K562 (cell line): Measurements from ENCODE around the gene RHEX. TPM values are rescaled to one million over a fixed set of nuclear protein-coding genes. Genes with fewer than 3 reads are reported as not detected.

Source experiments
- ATAC-seq: fragments of 200-7000 bp; cut with Tn5 transposase; 3 replicates; pipeline ENCODE4 v1.9.1; 2020; ENCODE audit warnings: moderate library complexity
- BruUV-seq: library from RNA; stranded (reverse); fragments of 400-500 nt; replicated peaks from 2 replicates; lab custom pipeline; 2021; lab: Mats Ljungman, UMichigan
- CTCF ChIA-PET: fragments of 300-600 bp; formaldehyde crosslinking; extraction: SDS; loops from one replicate; lab custom pipeline; 2021; ENCODE audit warnings: low intra/inter-chr PET ratio; lab: Yijun Ruan, JAX
- POLR2A ChIA-PET: fragments of 300-600, 350-650 bp; sonication (Branson Sonifier 250); formaldehyde crosslinking; extraction: SDS; loops from one replicate; lab custom pipeline; 2021; ENCODE audit warnings: antibody characterized with exemption, inconsistent platforms; lab: Yijun Ruan, JAX
- DNase-seq, 4 experiments: peaks; one replicate each; pipeline versions ENCODE4 v3.0.0 to v3.0.0-alpha.2; 2011 to 2018; ENCODE audit warnings: low spot score in 3 of 4, mixed read lengths in 3 of 4; ENCODE audit errors: extremely low read depth in 1 of 4
- FAIRE-seq: peaks from 2 replicates; lab custom pipeline; 2011; peaks lifted over from hg19 to GRCh38; lab: Jason Lieb, UNC
- H2AFZ ChIP-seq: 2 replicates; pipeline ENCODE4 v1.6.0; 2011; ENCODE audit warnings: low read depth, low read length, control low read depth, inconsistent platforms
- H3K27ac ChIP-seq: fragments of 200-600 bp; 3 replicates; pipeline ENCODE4 v1.8.0; 2011; ENCODE audit warnings: low read depth, mild to moderate bottlenecking, control low read depth, inconsistent platforms, low read length, moderate library complexity, mixed read lengths; ENCODE audit errors: extremely low read depth
- H3K27me3 ChIP-seq, 2 experiments: fragments of 300-600 bp in 1 of 2; 2 replicates in 1 of 2; 3 replicates in 1 of 2; pipeline versions ENCODE4 v1.6.0 to v1.8.0; 2011; ENCODE audit warnings: inconsistent platforms in 2 of 2, low read length in 2 of 2, mild to moderate bottlenecking in 1 of 2, mixed read lengths in 1 of 2, moderate library complexity in 1 of 2; ENCODE audit not compliant: control insufficient read depth in 2 of 2, insufficient read depth in 2 of 2
- H3K36me3 ChIP-seq: fragments of 300-600 bp; 3 replicates; pipeline ENCODE4 v1.8.0; 2011; ENCODE audit warnings: mild to moderate bottlenecking, low read length, inconsistent platforms; ENCODE audit not compliant: control insufficient read depth, insufficient read depth
- H3K4me1 ChIP-seq, 2 experiments: fragments of 200-600 bp in 1 of 2; replicated peaks in 1 of 2; 2 replicates in 1 of 2; 3 replicates in 1 of 2; pipeline versions ENCODE4 v1.5.1 to v1.8.0; 2011; ENCODE audit warnings: inconsistent platforms in 2 of 2, low read length in 2 of 2, mild to moderate bottlenecking in 1 of 2, mixed read lengths in 1 of 2, moderate library complexity in 1 of 2; ENCODE audit not compliant: control insufficient read depth in 2 of 2, insufficient read depth in 2 of 2
- H3K4me2 ChIP-seq: 2 replicates; pipeline ENCODE4 v1.6.1; 2011; ENCODE audit warnings: low read length, control low read depth, inconsistent platforms, mixed read lengths; ENCODE audit not compliant: insufficient read depth
- H3K4me3 ChIP-seq: fragments of 200-600 bp; sonication (generic), shearing (Covaris generic); 2 replicates; pipeline ENCODE4 v1.5.1; 2016; ENCODE audit warnings: control low read depth, inconsistent platforms
- H3K79me2 ChIP-seq: fragments of 200-600 bp; 3 replicates; pipeline ENCODE4 v1.8.0; 2011; ENCODE audit warnings: low read length, inconsistent platforms; ENCODE audit not compliant: control insufficient read depth, insufficient read depth
- H3K9ac ChIP-seq, 2 experiments: 2 replicates each; pipeline versions ENCODE4 v1.6.0 to v1.6.1; 2011; ENCODE audit warnings: low read depth in 2 of 2, low read length in 2 of 2, control low read depth in 1 of 2, inconsistent platforms in 1 of 2, mild to moderate bottlenecking in 1 of 2, mixed read lengths in 1 of 2; ENCODE audit not compliant: insufficient read depth in 1 of 2
- H3K9me1 ChIP-seq: one replicate; pipeline ENCODE4 v1.6.0; 2011; ENCODE audit warnings: inconsistent platforms, mild to moderate bottlenecking, low read length, moderate library complexity; ENCODE audit not compliant: control insufficient read depth, insufficient read depth
- H3K9me3 ChIP-seq: replicated peaks from 2 replicates; pipeline ENCODE4 v1.5.1; 2011; ENCODE audit warnings: low read depth, low read length, inconsistent platforms; ENCODE audit not compliant: control insufficient read depth, insufficient read depth
- H4K20me1 ChIP-seq: replicated peaks from 2 replicates; pipeline ENCODE4 v1.6.1; 2011; ENCODE audit warnings: low read length, inconsistent platforms, mixed read lengths; ENCODE audit not compliant: control insufficient read depth, insufficient read depth
- DACH1 ChIP-seq: fragments of 450-650 bp; IDR thresholded peaks from 2 replicates; pipeline ENCODE4 v1.6.1; 2018; ENCODE audit not compliant: partially characterized antibody
- HDAC8 ChIP-seq: fragments of 450-650 bp; IDR thresholded peaks from 2 replicates; pipeline ENCODE4 v1.6.1; 2016; ENCODE audit warnings: mild to moderate bottlenecking, missing genetic modification characterization, moderate library complexity, missing compliant biosample characterization
- PHF21A ChIP-seq: fragments of 450-650 bp; IDR thresholded peaks from 2 replicates; pipeline ENCODE4 v1.6.1; 2017; ENCODE audit warnings: low read depth, borderline replicate concordance
- PURB ChIP-seq: sonication (generic); formaldehyde crosslinking; IDR thresholded peaks from 2 replicates; pipeline ENCODE4 v1.9.0; 2021; ENCODE audit warnings: low read depth, mild to moderate bottlenecking, missing genetic modification reagents
- ZFPM2 ChIP-seq: fragments of 250-450 bp; sonication (Bioruptor Pico); IDR thresholded peaks from 2 replicates; pipeline ENCODE4 v1.5.1; 2022; ENCODE audit warnings: mild to moderate bottlenecking
- WGBS: fragments of 100-300 bp; shearing (Covaris generic); methylation state at CpG from one replicate; pipeline ENCODE4 v1.1.6; 2016; ENCODE audit warnings: low coverage, mixed read lengths; ENCODE audit not compliant: insufficient coverage; ENCODE audit errors: missing lambda C conversion rate; 5-methylcytosine and 5-hydroxymethylcytosine counted together
- in situ Hi-C: fragments of 300-500 bp; cut with MboI; formaldehyde crosslinking; loops from 4 replicates; pipeline ENCODE4 v1.15.0; 2018; ENCODE audit warnings: inconsistent platforms, mixed read lengths
- intact Hi-C: fragments of 100-400 bp; cut with micrococcal nuclease; formaldehyde crosslinking; loops from 2 replicates; pipeline ENCODE4 v1.14.2; 2022
- polyA plus RNA-seq, 8 experiments: library from polyadenylated mRNA; depleted of rRNA in 4 of 8; stranded (reverse) in 5 of 8; unstranded in 3 of 8; fragments of >200 nt; fragmentation: Nextera tagmentation in 2 of 8; fragmentation: Illumina TruSeq in 1 of 8; extraction: Ambion mirVana in 2 of 8; extraction: Trizol in 1 of 8; gene quantifications; 2 replicates each; pipeline versions ENCODE4 v1.2.1 to v1.2.3, GENCODE V29; 2011 to 2014; ENCODE audit warnings: inconsistent platforms in 1 of 8, missing spikeins in 1 of 8
- total RNA-seq, 7 experiments: library from RNA; depleted of rRNA in 6 of 7; stranded (reverse); fragments of >200 nt in 6 of 7; fragmentation: Illumina TruSeq in 2 of 7; extraction: Trizol in 2 of 7; gene quantifications; 2 replicates each; pipeline versions ENCODE4 v1.2.1 to v1.2.3, GENCODE V29; 2011 to 2021; ENCODE audit warnings: low replicate concordance in 1 of 7
- TF ChIP-seq, protein P1 (sequence below): fragments of 250-450 bp; sonication (Bioruptor Pico); IDR thresholded peaks from 2 replicates; pipeline ENCODE4 v1.4.0; 2020

RHEX gene
- total and polyA plus RNA-seq, 9 of the 15 experiments (the other 6 are each of a cell fraction or from before 2014, with no cell fraction given) = not detected

GRCh38 chr1:206025283-206025820 lies 27.6 kb upstream of the RHEX start:
- H3K9me1 ChIP-seq = no peaks in the 10 kb centered on the region

DNA sequence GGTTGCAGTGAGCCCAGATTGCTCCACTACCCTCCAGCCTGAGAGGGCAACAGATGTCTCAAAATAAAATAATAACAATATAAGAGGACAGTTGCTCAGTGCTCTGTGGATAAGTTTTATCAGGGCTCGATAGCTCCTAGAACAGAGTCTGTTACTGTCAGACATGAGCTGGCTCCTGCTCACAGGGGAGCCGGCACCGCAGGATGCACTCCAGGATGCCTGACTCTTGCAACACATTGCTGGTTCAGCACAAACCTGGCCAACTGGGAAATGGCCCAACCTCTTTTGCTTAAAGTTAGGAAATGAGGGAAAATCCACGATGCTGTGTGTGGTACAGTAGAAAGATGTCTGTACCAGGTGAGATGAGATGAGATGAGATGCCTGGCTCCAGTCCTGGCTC lies 23.5 kb upstream of the RHEX start:
- Histone ChIP-seq H3K4me1 (no peaks in the 10 kb centered on the region), H2AFZ (no peak overlapping the region), H3K4me2 (no peak overlapping the region), H3K9ac (no peak overlapping the region), H4K20me1 (no peaks in the 10 kb centered on the region), H3K79me2 (no peaks in the 10 kb centered on the region), H3K9me3 (no peaks in the 10 kb centered on the region), H3K27ac (no peak overlapping the region), H3K4me3 (no peak overlapping the region), H3K9me1 (no peaks in the 10 kb centered on the region), H3K27me3 (peaks cover 14 to 39% of the 10 kb centered on the region in 2 experiments), H3K36me3 (no peaks in the 10 kb centered on the region)
- DNase-seq (no peak), FAIRE-seq (no peak), ATAC-seq (no peak)
- POLR2A ChIA-PET = interaction anchor here (2.0 kb wide), 1 partner anchor 8 kb away, joined by 6 read pairs; no protein-coding TSS in a partner anchor
- intact Hi-C loops = no loop called here
- BruUV-seq = no TSS peak
- whole genome bisulfite sequencing = 0% methylated on average over 4 of the region's 4 CpGs
- CTCF ChIA-PET = no interaction called here
- in situ Hi-C loops = no loop called here
- TF ChIP-seq, protein P1, sequence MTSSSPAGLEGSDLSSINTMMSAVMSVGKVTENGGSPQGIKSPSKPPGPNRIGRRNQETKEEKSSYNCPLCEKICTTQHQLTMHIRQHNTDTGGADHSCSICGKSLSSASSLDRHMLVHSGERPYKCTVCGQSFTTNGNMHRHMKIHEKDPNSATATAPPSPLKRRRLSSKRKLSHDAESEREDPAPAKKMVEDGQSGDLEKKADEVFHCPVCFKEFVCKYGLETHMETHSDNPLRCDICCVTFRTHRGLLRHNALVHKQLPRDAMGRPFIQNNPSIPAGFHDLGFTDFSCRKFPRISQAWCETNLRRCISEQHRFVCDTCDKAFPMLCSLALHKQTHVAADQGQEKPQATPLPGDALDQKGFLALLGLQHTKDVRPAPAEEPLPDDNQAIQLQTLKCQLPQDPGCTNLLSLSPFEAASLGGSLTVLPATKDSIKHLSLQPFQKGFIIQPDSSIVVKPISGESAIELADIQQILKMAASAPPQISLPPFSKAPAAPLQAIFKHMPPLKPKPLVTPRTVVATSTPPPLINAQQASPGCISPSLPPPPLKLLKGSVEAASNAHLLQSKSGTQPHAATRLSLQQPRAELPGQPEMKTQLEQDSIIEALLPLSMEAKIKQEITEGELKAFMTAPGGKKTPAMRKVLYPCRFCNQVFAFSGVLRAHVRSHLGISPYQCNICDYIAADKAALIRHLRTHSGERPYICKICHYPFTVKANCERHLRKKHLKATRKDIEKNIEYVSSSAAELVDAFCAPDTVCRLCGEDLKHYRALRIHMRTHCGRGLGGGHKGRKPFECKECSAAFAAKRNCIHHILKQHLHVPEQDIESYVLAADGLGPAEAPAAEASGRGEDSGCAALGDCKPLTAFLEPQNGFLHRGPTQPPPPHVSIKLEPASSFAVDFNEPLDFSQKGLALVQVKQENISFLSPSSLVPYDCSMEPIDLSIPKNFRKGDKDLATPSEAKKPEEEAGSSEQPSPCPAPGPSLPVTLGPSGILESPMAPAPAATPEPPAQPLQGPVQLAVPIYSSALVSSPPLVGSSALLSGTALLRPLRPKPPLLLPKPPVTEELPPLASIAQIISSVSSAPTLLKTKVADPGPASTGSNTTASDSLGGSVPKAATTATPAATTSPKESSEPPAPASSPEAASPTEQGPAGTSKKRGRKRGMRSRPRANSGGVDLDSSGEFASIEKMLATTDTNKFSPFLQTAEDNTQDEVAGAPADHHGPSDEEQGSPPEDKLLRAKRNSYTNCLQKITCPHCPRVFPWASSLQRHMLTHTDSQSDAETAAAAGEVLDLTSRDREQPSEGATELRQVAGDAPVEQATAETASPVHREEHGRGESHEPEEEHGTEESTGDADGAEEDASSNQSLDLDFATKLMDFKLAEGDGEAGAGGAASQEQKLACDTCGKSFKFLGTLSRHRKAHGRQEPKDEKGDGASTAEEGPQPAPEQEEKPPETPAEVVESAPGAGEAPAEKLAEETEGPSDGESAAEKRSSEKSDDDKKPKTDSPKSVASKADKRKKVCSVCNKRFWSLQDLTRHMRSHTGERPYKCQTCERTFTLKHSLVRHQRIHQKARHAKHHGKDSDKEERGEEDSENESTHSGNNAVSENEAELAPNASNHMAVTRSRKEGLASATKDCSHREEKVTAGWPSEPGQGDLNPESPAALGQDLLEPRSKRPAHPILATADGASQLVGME (CRISPR knock-in tag) = no peak
- TF ChIP-seq PHF21A = no peak

More at GRCh38 chr1:206025283-206025820, 27.6 kb upstream of the RHEX start:
- Histone ChIP-seq H3K27me3 (peaks cover 23 to 63% of the 10 kb centered on the region in 2 experiments), H3K9me3 (no peaks in the 10 kb centered on the region), H3K27ac (no peak overlapping the region), H3K79me2 (no peaks in the 10 kb centered on the region), H2AFZ (no peak overlapping the region), H3K4me3 (no peak overlapping the region), H3K4me1 (no peaks in the 10 kb centered on the region; a peak in 1 of 5 replicates), H3K9ac (no peak overlapping the region), H3K4me2 (no peak overlapping the region), H4K20me1 (peaks cover 4% of the 10 kb centered on the region; the same call in 1 of the 2 replicates), H3K36me3 (no peaks in the 10 kb centered on the region)
- CTCF ChIA-PET = no interaction called here
- no TSS peak for BruUV-seq
- in situ Hi-C loops = no loop called here
- 14% methylated on average over 3 of the region's 3 CpGs for WGBS
- ATAC-seq (no peak), FAIRE-seq (no peak)
- intact Hi-C loops = no loop called here
- POLR2A ChIA-PET = interaction anchor here (0.7 kb wide), 1 partner anchor 17 kb away, joined by 3 read pairs; no protein-coding TSS in a partner anchor
- TF ChIP-seq HDAC8 (tag) (no peak), ZFPM2 (CRISPR knock-in tag) (no peak), PURB (CRISPR knock-in tag) (no peak), DACH1 (no peak)
- TF ChIP-seq, all 486 proteins: peak for 0
- DNase-seq = no peak
